Measurements from ENCODE around the gene JARID2. TPM values are rescaled to one million over a fixed set of nuclear protein-coding genes. Genes with fewer than 3 reads are reported as not detected.

JARID2 gene
- total and polyA plus RNA-seq, 11 donors = 3.5 to 12.2 (median 7.5) TPM

DNA sequence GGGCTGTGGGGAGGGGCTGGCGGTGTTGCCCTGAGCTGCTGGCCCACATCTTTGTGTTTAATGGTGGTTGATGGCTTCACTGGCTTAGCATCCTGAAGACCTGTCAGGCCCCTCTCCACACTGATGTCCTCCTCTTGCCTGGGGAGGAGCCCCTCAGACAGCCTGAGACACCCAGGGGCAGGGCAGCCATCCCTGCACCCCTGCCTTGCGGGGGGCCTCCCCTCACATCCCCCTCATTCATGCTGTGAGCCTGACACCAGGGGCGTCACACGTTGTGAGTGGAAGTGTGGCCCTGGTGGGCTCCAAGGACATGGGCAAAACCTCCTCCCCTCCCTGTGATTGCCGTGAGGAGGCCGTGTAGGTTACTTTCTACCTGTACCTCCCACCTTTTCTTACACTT lies 264.3 kb downstream of the JARID2 start:
- intact Hi-C loops (cut with DNase I) = loop anchor here in 1 of 10 donors (5.0 kb wide), 1 partner anchor 112 kb away; no protein-coding TSS in a partner anchor
- WGBS, 4 donors = 90 to 97% (median 96%) methylated on average over 6 of the region's 6 CpGs
- no peak overlapping the region for H3K4me3 ChIP-seq
- peaks cover 0 to 92% (median 62%) of the 10 kb centered on the region in 9 donors for H3K36me3 ChIP-seq
- no peak overlapping the region for H3K27ac ChIP-seq
- H3K4me1 ChIP-seq = peaks cover 0 to 55% (median 18%) of the 10 kb centered on the region in 12 donors
- DNase-seq (no peak), ATAC-seq (no peak)
- TF ChIP-seq CTCF (IDR thresholded peaks at IDR 0.05) = no peak
- no peak for TF ChIP-seq POLR2A (IDR thresholded peaks at IDR 0.05)
- H3K27me3 ChIP-seq = no peaks in the 10 kb centered on the region
- H3K9me3 ChIP-seq = no peaks in the 10 kb centered on the region

GRCh38 chr6:15510536-15511247 lies 264.8 kb downstream of the JARID2 start:
- 78 to 92% (median 82%) methylated on average over 9 to 16 of the region's 16 CpGs for WGBS, 4 donors
- H3K27ac ChIP-seq = peak overlapping the region in 1 of 12 donors; percentile 91
- no peak for DNase-seq
- peaks cover 0 to 50% (median 12%) of the 10 kb centered on the region in 12 donors for H3K4me1 ChIP-seq
- H3K9me3 ChIP-seq = no peaks in the 10 kb centered on the region
- H3K4me3 ChIP-seq = no peak overlapping the region
- TF ChIP-seq POLR2A (IDR thresholded peaks at IDR 0.05) (no peak), CTCF (IDR thresholded peaks at IDR 0.05) (no peak)
- ATAC-seq = no peak
- H3K27me3 ChIP-seq = no peaks in the 10 kb centered on the region
- intact Hi-C loops (cut with DNase I) = loop anchor here in 1 of 10 donors (5.0 kb wide), 1 partner anchor 112 kb away; no protein-coding TSS in a partner anchor
- H3K36me3 ChIP-seq = peaks cover 0 to 89% (median 62%) of the 10 kb centered on the region in 9 donors

DNA sequence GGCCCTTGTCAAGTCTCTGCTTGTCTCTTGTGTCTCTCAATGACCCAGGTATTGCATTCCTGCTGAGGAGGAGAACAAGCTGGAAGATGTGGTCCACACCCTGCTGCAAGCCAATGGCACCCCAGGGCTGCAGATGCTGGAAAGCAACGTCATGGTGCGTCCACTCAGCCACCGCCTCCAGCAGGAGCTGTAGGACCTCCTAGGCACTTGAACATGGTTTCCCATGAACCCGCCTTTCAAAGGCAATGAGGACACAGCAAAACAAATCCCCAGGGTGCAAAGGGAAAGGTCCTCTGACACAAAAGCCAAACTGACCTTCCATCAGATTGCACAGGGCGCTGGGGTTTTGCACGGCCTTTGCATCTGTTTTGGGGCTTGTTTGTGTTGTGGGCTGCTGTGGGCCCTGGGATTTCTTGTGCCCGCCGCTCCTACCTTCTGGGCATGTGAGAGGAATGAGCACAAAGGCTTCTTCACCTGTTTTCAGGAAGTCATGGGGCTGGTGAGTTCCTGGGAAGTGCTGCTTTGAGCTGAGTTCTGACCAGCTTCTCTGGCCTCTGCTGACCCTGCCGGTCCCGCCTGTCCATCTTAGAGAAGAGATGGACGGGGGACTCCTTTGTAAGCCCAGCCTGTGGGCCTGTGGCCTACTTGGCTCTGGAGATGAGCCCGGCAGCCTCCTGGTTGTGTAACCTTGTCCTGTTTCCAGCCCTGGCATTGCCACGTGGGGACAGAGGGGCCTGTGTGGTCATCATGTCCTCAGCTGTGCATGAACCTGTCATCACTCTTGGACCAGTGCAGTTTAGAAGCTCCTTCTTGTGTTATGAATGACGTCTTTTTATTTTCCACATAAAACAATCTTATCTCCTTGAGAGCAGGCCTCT lies 265.6 kb downstream of the JARID2 start:
- peaks cover 0 to 49% (median 7%) of the 10 kb centered on the region in 12 donors for H3K4me1 ChIP-seq
- DNase-seq = peak; percentile 55 to 92 (median 79)
- intact Hi-C loops (cut with DNase I) = loop anchor here in 1 of 10 donors (5.0 kb wide), 1 partner anchor 111 kb away; no protein-coding TSS in a partner anchor
- H3K36me3 ChIP-seq = peaks cover 0 to 92% (median 62%) of the 10 kb centered on the region in 9 donors
- H3K27ac ChIP-seq = peak overlapping the region in 10 of 12 donors; percentile 28 to 91 (median 76)
- H3K27me3 ChIP-seq = no peaks in the 10 kb centered on the region
- peak; percentile 87 to 91 (median 89) for ATAC-seq
- no peaks in the 10 kb centered on the region for H3K9me3 ChIP-seq
- no peak overlapping the region for H3K4me3 ChIP-seq
- TF ChIP-seq CTCF (IDR thresholded peaks at IDR 0.05) = no peak
- peak in 1 of 2 donors; percentile 8 for TF ChIP-seq POLR2A (IDR thresholded peaks at IDR 0.05)
- 67 to 81% (median 76%) methylated on average over 12 to 14 of the region's 14 CpGs for WGBS, 4 donors

Measured in heart left ventricle (tissue), 16 donors.